A549 (cell line): ENCODE data around the gene GSTA3. TPM values are rescaled to one million over a fixed set of nuclear protein-coding genes. Genes with fewer than 3 reads are reported as not detected.

Source experiments
- ATAC-seq, 2 experiments: fragments of 200-7000 bp in 1 of 2; fragments of >200 bp in 1 of 2; cut with Nextera tagmentation in 1 of 2; cut with Tn5 transposase in 1 of 2; 3 replicates each; pipeline versions ENCODE4 v1.8.0 to v1.9.1; 2018 to 2020; ENCODE audit warnings: mild to moderate bottlenecking in 1 of 2, moderate library complexity in 1 of 2
- CTCF ChIA-PET: fragments of 300-600 bp; sonication (Branson Sonifier 250); formaldehyde crosslinking; extraction: SDS; loops from one replicate; lab custom pipeline; 2021; ENCODE audit warnings: antibody characterized with exemption, inconsistent platforms; lab: Yijun Ruan, JAX
- POLR2A ChIA-PET: fragments of 350-600 bp; formaldehyde crosslinking; extraction: SDS; loops from one replicate; lab custom pipeline; 2021; ENCODE audit warnings: antibody characterized with exemption, inconsistent platforms; lab: Yijun Ruan, JAX
- DNase-seq, 2 experiments: peaks; one replicate each; pipeline versions ENCODE4 v3.0.0 to v3.0.0-alpha.2; 2011 to 2016; ENCODE audit warnings: low read depth in 1 of 2, low spot score in 1 of 2
- FAIRE-seq: peaks from 2 replicates; lab custom pipeline; 2011; peaks lifted over from hg19 to GRCh38; lab: Jason Lieb, UNC
- H3K27ac ChIP-seq, 2 experiments: fragments of >200 bp; sonication (Bioruptor Twin); formaldehyde crosslinking; 3 replicates each; pipeline ENCODE4 v1.5.1; 2016 to 2017
- H3K4me1 ChIP-seq: fragments of >200 bp; sonication (Bioruptor Twin); formaldehyde crosslinking; 3 replicates; pipeline ENCODE4 v1.6.1; 2016
- H3K4me2 ChIP-seq: fragments of >200 bp; sonication (Bioruptor Twin); formaldehyde crosslinking; 3 replicates; pipeline ENCODE4 v1.6.1; 2016
- H3K4me3 ChIP-seq: fragments of >200 bp; sonication (Bioruptor Twin); formaldehyde crosslinking; 3 replicates; pipeline ENCODE4 v1.5.1; 2016
- H3K9me3 ChIP-seq: fragments of >200 bp; sonication (Bioruptor Twin); formaldehyde crosslinking; 3 replicates; pipeline ENCODE4 v1.6.1; 2016
- BCL3 ChIP-seq: fragments of >200 bp; sonication (Bioruptor Twin); formaldehyde crosslinking; IDR thresholded peaks from 3 replicates; pipeline ENCODE4 v1.6.1; 2016
- CHD4 ChIP-seq: fragments of 200-600 bp; sonication (generic); IDR thresholded peaks from 2 replicates; pipeline ENCODE4 v1.6.1; 2016; ENCODE audit warnings: antibody characterized with exemption, mild to moderate bottlenecking, borderline replicate concordance
- EP300 ChIP-seq, 2 experiments: fragments of >200 bp; sonication (Bioruptor Twin); formaldehyde crosslinking; IDR thresholded peaks; 2 replicates in 1 of 2; 3 replicates in 1 of 2; pipeline ENCODE4 v1.6.1; 2016 to 2017
- GATA3 ChIP-seq: IDR thresholded peaks from 2 replicates; pipeline ENCODE4 v1.6.1; 2012; ENCODE audit warnings: borderline replicate concordance
- HEYL ChIP-seq: fragments of 250-450 bp; sonication (Bioruptor Pico); IDR thresholded peaks from 2 replicates; pipeline ENCODE4 v1.8.0; 2021; ENCODE audit warnings: mild to moderate bottlenecking, moderate library complexity
- HOXB13 ChIP-seq: fragments of 250-450 bp; sonication (Bioruptor Pico); IDR thresholded peaks from 2 replicates; pipeline ENCODE4 v1.5.0; 2020; ENCODE audit warnings: low read depth, mild to moderate bottlenecking, moderate library complexity
- HOXB5 ChIP-seq: fragments of 250-450 bp; sonication (Bioruptor Pico); IDR thresholded peaks from 2 replicates; pipeline ENCODE4 v1.5.0; 2020; ENCODE audit warnings: mild to moderate bottlenecking, moderate library complexity
- MAFK ChIP-seq: fragments of 450-650 bp; IDR thresholded peaks from 2 replicates; pipeline ENCODE4 v1.6.1; 2014; ENCODE audit not compliant: partially characterized antibody
- POLR2AphosphoS2 ChIP-seq: conservative IDR thresholded peaks from 2 replicates; pipeline ENCODE4 v1.6.1; 2012; ENCODE audit warnings: low read length, improper control_type of control experiment, inconsistent platforms
- RCOR1 ChIP-seq: fragments of 150-350 bp; IDR thresholded peaks from 2 replicates; pipeline ENCODE4 v1.6.1; 2014; ENCODE audit warnings: antibody characterized with exemption, low read length, low read depth
- RFX5 ChIP-seq: fragments of 450-650 bp; IDR thresholded peaks from 2 replicates; pipeline ENCODE4 v1.7.1; 2014; ENCODE audit warnings: antibody characterized with exemption, mild to moderate bottlenecking, moderate library complexity
- RNF2 ChIP-seq: fragments of 200-600 bp; sonication (generic); IDR thresholded peaks from 2 replicates; pipeline ENCODE4 v1.6.1; 2016; ENCODE audit warnings: low read depth, mild to moderate bottlenecking, antibody characterized with exemption, moderate library complexity, borderline replicate concordance
- SMC3 ChIP-seq: fragments of >200 bp; sonication (Bioruptor Twin); formaldehyde crosslinking; IDR thresholded peaks from 3 replicates; pipeline ENCODE4 v1.6.1; 2018; ENCODE audit warnings: inconsistent platforms
- ZC3H11A ChIP-seq: fragments of 450-650 bp; IDR thresholded peaks from 2 replicates; pipeline ENCODE4 v1.6.1; 2014; ENCODE audit warnings: antibody characterized with exemption, mild to moderate bottlenecking
- WGBS: methylation state at CpG from one replicate; pipeline ENCODE4 v1.1.6; 2017; ENCODE audit errors: missing lambda C conversion rate; 5-methylcytosine and 5-hydroxymethylcytosine counted together
- polyA minus RNA-seq: library from RNA; depleted of rRNA, polyadenylated mRNA; stranded (reverse); fragments of >200 nt; gene quantifications from 2 replicates; pipeline ENCODE4 v1.2.3, GENCODE V29; 2011; rRNA and poly(A)+ RNA removed
- polyA plus RNA-seq, 4 experiments: library from polyadenylated mRNA; depleted of rRNA in 3 of 4; stranded (reverse); fragments of >200 nt; fragmentation: RNase III in 1 of 4; extraction: RNeasy Plus Mini Kit Qiagen cat#74134 plus additional on column Dnase treatment in 1 of 4; gene quantifications; 2 replicates in 3 of 4; 3 replicates in 1 of 4; pipeline ENCODE4 v1.2.3, GENCODE V29; 2011 to 2017
- TF ChIP-seq, protein P1 (sequence below): fragments of 200-600 bp; sonication (generic); IDR thresholded peaks from 2 replicates; pipeline ENCODE4 v1.6.1; 2016; ENCODE audit warnings: antibody characterized with exemption, mild to moderate bottlenecking, moderate library complexity
- TF ChIP-seq, protein P2 (sequence below): fragments of 250-450 bp; sonication (Bioruptor Pico); IDR thresholded peaks from 2 replicates; pipeline ENCODE4 v1.5.0; 2020; ENCODE audit warnings: low read depth, mild to moderate bottlenecking, moderate library complexity
- TF ChIP-seq, protein P3 (sequence below): IDR thresholded peaks from 2 replicates; pipeline ENCODE4 v1.6.1; 2012

Gene GSTA3
- polyA plus RNA-seq (2011; rRNA removed) = not detected in 2 replicates
- not detected in 2 replicates for polyA plus RNA-seq (2012; cell fraction: cytosol; rRNA removed)
- polyA plus RNA-seq (2012; cell fraction: nucleus; rRNA removed) = not detected in 2 replicates
- polyA plus RNA-seq (2017; fragmentation: RNase III; extraction: RNeasy Plus Mini Kit Qiagen cat#74134 plus additional on column Dnase treatment) = not detected in 3 replicates
- not detected in 2 replicates for polyA minus RNA-seq

GRCh38 chr6:52909531-52909930 lies at the start of gene GSTA3:
Gene GSTA3 (minus strand): TSS chr6:52909698. CDS start chr6:52905834, 3,864 bp downstream.
- FAIRE-seq = no peak
- ChIA-PET POLR2A (no interaction called here), CTCF (no interaction called here)
- Histone ChIP-seq H3K9me3 (0 out of 3 replicates have a peak, but pooled peaks cover 4% of the 10 kb centered on the region), H3K27ac (no peak within 1 kb of the TSS), H3K4me3 (no peak within 1 kb of the TSS)
- no peak for DNase-seq
- TF ChIP-seq HEYL (no peak), HOXB5 (CRISPR knock-in tag) (no peak), RFX5 (no peak), EP300 (IDR thresholded peaks at IDR 0.05) (no peak), BCL3 (no peak), MAFK (no peak), POLR2AphosphoS2 (no peak), CHD4 (no peak), GATA3 (no peak), SMC3 (no peak), RCOR1 (no peak)
- TF ChIP-seq, protein P1, sequence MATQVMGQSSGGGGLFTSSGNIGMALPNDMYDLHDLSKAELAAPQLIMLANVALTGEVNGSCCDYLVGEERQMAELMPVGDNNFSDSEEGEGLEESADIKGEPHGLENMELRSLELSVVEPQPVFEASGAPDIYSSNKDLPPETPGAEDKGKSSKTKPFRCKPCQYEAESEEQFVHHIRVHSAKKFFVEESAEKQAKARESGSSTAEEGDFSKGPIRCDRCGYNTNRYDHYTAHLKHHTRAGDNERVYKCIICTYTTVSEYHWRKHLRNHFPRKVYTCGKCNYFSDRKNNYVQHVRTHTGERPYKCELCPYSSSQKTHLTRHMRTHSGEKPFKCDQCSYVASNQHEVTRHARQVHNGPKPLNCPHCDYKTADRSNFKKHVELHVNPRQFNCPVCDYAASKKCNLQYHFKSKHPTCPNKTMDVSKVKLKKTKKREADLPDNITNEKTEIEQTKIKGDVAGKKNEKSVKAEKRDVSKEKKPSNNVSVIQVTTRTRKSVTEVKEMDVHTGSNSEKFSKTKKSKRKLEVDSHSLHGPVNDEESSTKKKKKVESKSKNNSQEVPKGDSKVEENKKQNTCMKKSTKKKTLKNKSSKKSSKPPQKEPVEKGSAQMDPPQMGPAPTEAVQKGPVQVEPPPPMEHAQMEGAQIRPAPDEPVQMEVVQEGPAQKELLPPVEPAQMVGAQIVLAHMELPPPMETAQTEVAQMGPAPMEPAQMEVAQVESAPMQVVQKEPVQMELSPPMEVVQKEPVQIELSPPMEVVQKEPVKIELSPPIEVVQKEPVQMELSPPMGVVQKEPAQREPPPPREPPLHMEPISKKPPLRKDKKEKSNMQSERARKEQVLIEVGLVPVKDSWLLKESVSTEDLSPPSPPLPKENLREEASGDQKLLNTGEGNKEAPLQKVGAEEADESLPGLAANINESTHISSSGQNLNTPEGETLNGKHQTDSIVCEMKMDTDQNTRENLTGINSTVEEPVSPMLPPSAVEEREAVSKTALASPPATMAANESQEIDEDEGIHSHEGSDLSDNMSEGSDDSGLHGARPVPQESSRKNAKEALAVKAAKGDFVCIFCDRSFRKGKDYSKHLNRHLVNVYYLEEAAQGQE = no peak
- TF ChIP-seq, protein P2, sequence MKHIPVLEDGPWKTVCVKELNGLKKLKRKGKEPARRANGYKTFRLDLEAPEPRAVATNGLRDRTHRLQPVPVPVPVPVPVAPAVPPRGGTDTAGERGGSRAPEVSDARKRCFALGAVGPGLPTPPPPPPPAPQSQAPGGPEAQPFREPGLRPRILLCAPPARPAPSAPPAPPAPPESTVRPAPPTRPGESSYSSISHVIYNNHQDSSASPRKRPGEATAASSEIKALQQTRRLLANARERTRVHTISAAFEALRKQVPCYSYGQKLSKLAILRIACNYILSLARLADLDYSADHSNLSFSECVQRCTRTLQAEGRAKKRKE (CRISPR knock-in tag) = no peak
- TF ChIP-seq, all 56 proteins: peak for 0
- Histone ChIP-seq H3K4me1 (no peaks in the 10 kb centered on the region), H3K4me2 (no peak within 1 kb of the TSS)
- ATAC-seq = no peak
- 91% methylated on average over 2 of the region's 2 CpGs for WGBS

GRCh38 chr6:52958546-52959255 lies 49.2 kb upstream of the GSTA3 start:
- DNase-seq (no peak), ATAC-seq (no peak), FAIRE-seq (no peak)
- Histone ChIP-seq H3K9me3 (no peaks in the 10 kb centered on the region), H3K27ac (no peak overlapping the region), H3K4me2 (no peak overlapping the region), H3K4me1 (no peaks in the 10 kb centered on the region), H3K4me3 (no peak overlapping the region)
- ChIA-PET CTCF (no interaction called here), POLR2A (no interaction called here)
- no peak for TF ChIP-seq EP300 (IDR thresholded peaks at IDR 0.05)
- no peak for TF ChIP-seq ZC3H11A
- TF ChIP-seq, protein P3, sequence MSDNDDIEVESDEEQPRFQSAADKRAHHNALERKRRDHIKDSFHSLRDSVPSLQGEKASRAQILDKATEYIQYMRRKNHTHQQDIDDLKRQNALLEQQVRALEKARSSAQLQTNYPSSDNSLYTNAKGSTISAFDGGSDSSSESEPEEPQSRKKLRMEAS = no peak
- no peak for TF ChIP-seq CHD4
- TF ChIP-seq MAFK = no peak
- no peak for TF ChIP-seq RNF2
- TF ChIP-seq HOXB13 (CRISPR knock-in tag) = no peak
- 73% methylated on average over 8 of the region's 8 CpGs for WGBS
